Measurements from ENCODE around the gene TRAPPC4. TPM values are rescaled to one million over a fixed set of nuclear protein-coding genes. Genes with fewer than 3 reads are reported as not detected.

Gene TRAPPC4
- total RNA-seq, 4 donors from 2014 or later: 38.9 to 77.8 (median 42.8) TPM

GRCh38 chr11:119019996-119020395 lies 1.4 kb downstream of the TRAPPC4 start:
- TF ChIP-seq CTCF (IDR thresholded peaks at IDR 0.05; ENCODE audit: low read depth): no peak

GRCh38 chr11:119021631-119022030 lies 3.1 kb downstream of the TRAPPC4 start:
- TF ChIP-seq CTCF (IDR thresholded peaks at IDR 0.05; ENCODE audit: low read depth): no peak

GRCh38 chr11:119023741-119024140 lies 5.2 kb downstream of the TRAPPC4 start:
- TF ChIP-seq CTCF (IDR thresholded peaks at IDR 0.05; ENCODE audit: low read depth): no peak

- TF ChIP-seq CTCF (IDR thresholded peaks at IDR 0.05; ENCODE audit: low read depth): no peak
Measured at GRCh38 chr11:119024430-119025098, 6.0 kb downstream of the TRAPPC4 start.

GRCh38 chr11:119025099-119025473 lies 6.5 kb downstream of the TRAPPC4 start:
- no peak for TF ChIP-seq CTCF (IDR thresholded peaks at IDR 0.05; ENCODE audit: low read depth)

GRCh38 chr11:119025541-119025940 lies 7.0 kb downstream of the TRAPPC4 start:
- TF ChIP-seq CTCF (IDR thresholded peaks at IDR 0.05; ENCODE audit: low read depth): no peak

GRCh38 chr11:119025978-119026766 lies 7.6 kb downstream of the TRAPPC4 start:
- TF ChIP-seq CTCF (IDR thresholded peaks at IDR 0.05; ENCODE audit: low read depth): no peak

Data from subcutaneous adipose tissue (tissue), 4 donors.